Epithelial cell of proximal tubule (primary cell): ENCODE measurements around the gene MTHFD1L. TPM values are rescaled to one million over a fixed set of nuclear protein-coding genes. Genes with fewer than 3 reads are reported as not detected.
A peak's percentile ranks its signal among the peaks of the same experiment; 100 is the strongest.

Experiments
- DNase-seq: peaks from one replicate; pipeline ENCODE4 v3.0.0-alpha.2; 2011; ENCODE audit warnings: low read depth
- H3K4me3 ChIP-seq: 2 replicates; pipeline ENCODE4 v1.5.1; 2011; ENCODE audit warnings: low read depth, mild to moderate bottlenecking, low read length
- total RNA-seq: library from RNA; depleted of rRNA; stranded (reverse); fragments of >200 nt; gene quantifications from 2 replicates; pipeline ENCODE4 v1.2.3, GENCODE V29; 2015
- TF ChIP-seq, protein P1 (sequence below): conservative IDR thresholded peaks from 2 replicates; pipeline ENCODE4 v1.5.1; 2012; ENCODE audit warnings: low read depth, mild to moderate bottlenecking, low read length

Gene MTHFD1L
- total RNA-seq, 1 donor from 2014 or later, result 39.5 TPM

- H3K4me3 ChIP-seq, result no peak overlapping the region
- DNase-seq, result no peak
- TF ChIP-seq, protein P1, sequence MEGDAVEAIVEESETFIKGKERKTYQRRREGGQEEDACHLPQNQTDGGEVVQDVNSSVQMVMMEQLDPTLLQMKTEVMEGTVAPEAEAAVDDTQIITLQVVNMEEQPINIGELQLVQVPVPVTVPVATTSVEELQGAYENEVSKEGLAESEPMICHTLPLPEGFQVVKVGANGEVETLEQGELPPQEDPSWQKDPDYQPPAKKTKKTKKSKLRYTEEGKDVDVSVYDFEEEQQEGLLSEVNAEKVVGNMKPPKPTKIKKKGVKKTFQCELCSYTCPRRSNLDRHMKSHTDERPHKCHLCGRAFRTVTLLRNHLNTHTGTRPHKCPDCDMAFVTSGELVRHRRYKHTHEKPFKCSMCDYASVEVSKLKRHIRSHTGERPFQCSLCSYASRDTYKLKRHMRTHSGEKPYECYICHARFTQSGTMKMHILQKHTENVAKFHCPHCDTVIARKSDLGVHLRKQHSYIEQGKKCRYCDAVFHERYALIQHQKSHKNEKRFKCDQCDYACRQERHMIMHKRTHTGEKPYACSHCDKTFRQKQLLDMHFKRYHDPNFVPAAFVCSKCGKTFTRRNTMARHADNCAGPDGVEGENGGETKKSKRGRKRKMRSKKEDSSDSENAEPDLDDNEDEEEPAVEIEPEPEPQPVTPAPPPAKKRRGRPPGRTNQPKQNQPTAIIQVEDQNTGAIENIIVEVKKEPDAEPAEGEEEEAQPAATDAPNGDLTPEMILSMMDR, result no peak
Observed at GRCh38 chr6:150898399-150899170, 33.1 kb downstream of the MTHFD1L start.

DNA sequence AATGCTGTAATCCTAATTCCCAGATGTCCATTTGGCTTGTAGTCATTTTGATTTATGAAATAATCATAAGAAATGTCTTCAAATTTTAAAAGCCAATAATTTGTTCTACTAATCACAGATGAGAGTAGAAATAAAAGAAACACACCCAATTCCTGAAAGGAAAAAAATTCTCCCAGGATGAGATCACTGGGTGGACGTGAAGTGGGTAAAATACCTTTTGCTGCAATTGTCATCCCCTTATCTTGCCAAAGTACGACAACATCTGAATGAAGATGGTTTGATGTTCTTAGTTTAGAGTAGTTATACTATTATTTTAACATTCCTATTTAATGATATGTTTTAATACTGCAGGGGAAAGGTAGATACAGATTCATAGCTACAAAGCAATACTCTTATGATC lies 33.7 kb downstream of the MTHFD1L start:
- TF ChIP-seq, protein P1, result no peak
- H3K4me3 ChIP-seq, result no peak overlapping the region
- DNase-seq, result no peak

- DNase-seq, result no peak
- TF ChIP-seq, protein P1, result no peak
- H3K4me3 ChIP-seq, result no peak overlapping the region
Observed at GRCh38 chr6:150900049-150900448, 34.5 kb downstream of the MTHFD1L start.

DNA sequence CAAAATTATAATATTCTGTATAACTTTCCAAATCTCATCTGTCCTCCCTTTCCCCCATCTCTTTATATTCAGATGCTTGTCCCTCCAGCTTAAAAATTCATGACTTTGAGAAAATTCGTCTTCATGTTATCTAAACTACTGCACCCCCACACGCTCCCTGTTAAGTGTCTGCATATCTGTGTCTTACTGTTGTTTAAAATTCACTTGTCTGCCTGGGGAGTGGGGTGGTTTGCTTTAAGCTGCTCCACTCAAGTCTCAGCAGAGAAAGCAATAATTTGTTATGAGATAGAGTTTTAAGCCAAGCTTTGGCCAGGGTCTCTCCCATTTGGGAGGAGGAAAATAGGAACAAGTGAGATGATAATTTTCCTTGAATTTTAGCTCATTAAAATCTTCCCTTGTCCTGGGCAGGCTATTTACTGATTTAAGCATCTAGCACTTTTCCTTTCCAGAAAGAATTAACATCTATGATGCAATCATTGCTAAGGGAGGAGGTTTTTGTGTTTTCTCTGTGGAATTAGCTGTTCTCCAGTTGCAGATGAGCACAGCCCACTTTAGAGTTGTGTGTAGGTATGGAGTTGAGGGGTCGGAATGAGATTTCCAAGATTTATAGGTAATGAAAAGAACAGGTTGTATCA lies 36.8 kb downstream of the MTHFD1L start:
- no peak for DNase-seq
- H3K4me3 ChIP-seq, result no peak overlapping the region
- TF ChIP-seq, protein P1, result no peak

GRCh38 chr6:150905769-150906168 lies 40.3 kb downstream of the MTHFD1L start:
- no peak overlapping the region for H3K4me3 ChIP-seq
- TF ChIP-seq, protein P1, result peak; percentile 51
- DNase-seq, result no peak

DNA sequence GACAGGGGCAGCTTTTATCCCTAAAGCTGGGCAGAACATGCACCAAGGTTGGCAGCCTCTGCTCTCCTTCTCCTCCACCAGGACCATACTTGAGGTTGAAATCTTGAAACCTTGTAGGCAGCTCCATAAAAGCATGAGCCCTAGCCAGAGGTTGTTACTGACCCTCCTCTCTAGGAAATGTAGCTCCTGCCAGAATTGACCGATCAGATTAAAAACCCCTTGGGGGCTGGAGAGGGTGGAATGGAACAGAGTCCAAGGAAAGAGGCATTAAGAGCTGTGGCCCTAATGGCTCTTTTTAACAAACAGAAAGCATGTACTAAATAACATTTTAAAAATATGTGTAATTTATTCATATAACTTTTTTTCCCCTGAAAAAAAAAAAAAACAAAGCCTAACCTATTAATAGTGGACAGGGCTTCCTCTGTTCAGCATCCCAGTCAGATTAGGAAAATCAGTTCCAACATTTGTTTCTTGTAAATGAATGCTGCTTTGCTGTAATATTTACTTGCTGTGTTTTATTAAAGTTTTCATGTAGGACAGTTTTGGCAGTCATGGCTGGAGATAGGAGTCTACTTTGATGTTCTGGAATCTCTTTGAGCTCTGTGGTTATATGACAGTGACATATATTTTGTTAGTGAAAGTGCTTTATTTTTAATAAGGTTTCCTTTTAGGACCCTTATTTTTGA lies 41.3 kb downstream of the MTHFD1L start:
- DNase-seq, result no peak
- TF ChIP-seq, protein P1, result no peak
- H3K4me3 ChIP-seq, result no peak overlapping the region
